Measurements from ENCODE around the gene RPL36. TPM values are rescaled to one million over a fixed set of nuclear protein-coding genes. Genes with fewer than 3 reads are reported as not detected.

Gene RPL36
- total and polyA plus RNA-seq, 9 of the 15 experiments (the other 6 are each of a cell fraction or from before 2014, with no cell fraction given), result 350 to 3,412 (median 1,507) TPM

DNA sequence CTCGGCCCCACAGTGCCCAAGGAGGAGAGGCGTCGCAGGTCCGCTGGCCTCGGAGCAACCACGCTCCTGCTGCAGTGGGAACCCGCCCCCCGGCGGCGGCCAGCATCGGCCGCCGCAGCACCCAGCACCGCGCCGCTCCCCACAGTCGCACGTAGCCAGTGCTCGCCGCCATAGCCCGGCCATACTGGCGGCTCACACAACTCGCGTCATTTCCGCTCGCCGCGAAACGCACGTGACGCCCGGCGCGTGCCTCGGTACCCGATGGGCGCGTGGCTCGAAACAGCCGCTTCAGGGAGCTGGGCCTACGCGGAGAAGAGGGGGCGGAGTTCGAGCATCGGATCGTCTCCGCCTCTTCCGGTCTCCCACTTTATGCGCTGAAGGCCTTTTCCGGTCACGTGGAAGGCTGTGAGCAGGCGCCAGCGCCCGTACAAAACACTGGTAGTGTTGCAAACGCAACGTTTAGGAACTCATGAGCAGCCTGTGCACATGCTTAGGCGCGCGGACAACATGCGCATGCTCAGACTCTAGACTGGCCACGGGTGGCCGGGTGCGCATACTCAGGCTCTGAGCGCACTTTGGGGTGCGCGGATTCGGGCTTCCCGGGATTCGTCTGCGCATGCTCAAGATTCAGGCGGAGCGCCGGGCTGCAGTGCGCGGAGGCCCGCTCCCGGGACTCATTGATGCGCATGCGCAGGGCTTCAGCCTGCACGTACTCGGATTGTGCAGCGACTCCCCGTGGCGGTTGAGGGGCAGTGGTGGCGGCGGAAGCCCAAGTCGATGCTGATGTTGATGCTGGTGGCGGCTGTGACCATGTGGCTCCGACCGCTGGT lies 30.1 kb downstream of the RPL36 start, which contains the start of the genes CATSPERD and LONP1 (continued):
- TF ChIP-seq BRCA1 (IDR thresholded peaks at IDR 0.05) (no peak), BRCA1 (CRISPR knock-in tag; IDR thresholded peaks at IDR 0.05) (no peak), ZNF76 (CRISPR knock-in tag; IDR thresholded peaks at IDR 0.05; ENCODE audit: borderline replicate concordance) (no peak), ZNF766 (CRISPR knock-in tag; conservative IDR thresholded peaks at IDR 0.05) (peak; percentile 76; the same call in 1 of the 2 replicates), SAP30 (IDR thresholded peaks at IDR 0.05; ENCODE audit: borderline replicate concordance, insufficient read depth, low read depth, low read length, poor library complexity, severe bottlenecking) (peak; percentile 90), BRD9 (IDR thresholded peaks at IDR 0.05; ENCODE audit: low read depth, partially characterized antibody) (no peak), SRSF9 (IDR thresholded peaks at IDR 0.05; ENCODE audit: borderline replicate concordance, low read depth, low read length) (no peak), ESRRA (IDR thresholded peaks at IDR 0.05; ENCODE audit: borderline replicate concordance, low read depth) (peak; percentile 77), PURB (CRISPR knock-in tag; IDR thresholded peaks at IDR 0.05; ENCODE audit: low read depth) (no peak), NONO (IDR thresholded peaks at IDR 0.05; ENCODE audit: low read depth in 2 of 2, low read length in 1 of 2) (peak; percentile 11 to 88; a peak in 1 of 4 replicates), ZNF24 (IDR thresholded peaks at IDR 0.05) (no peak), NFATC3 (IDR thresholded peaks at IDR 0.05) (no peak), PCBP1 (IDR thresholded peaks at IDR 0.05; ENCODE audit: low read depth, low read length, poor library complexity, severe bottlenecking) (peak; percentile 95), SMARCA4 (IDR thresholded peaks at IDR 0.05) (no peak), SMARCA5 (IDR thresholded peaks at IDR 0.05) (no peak)
- TF ChIP-seq, protein P1, sequence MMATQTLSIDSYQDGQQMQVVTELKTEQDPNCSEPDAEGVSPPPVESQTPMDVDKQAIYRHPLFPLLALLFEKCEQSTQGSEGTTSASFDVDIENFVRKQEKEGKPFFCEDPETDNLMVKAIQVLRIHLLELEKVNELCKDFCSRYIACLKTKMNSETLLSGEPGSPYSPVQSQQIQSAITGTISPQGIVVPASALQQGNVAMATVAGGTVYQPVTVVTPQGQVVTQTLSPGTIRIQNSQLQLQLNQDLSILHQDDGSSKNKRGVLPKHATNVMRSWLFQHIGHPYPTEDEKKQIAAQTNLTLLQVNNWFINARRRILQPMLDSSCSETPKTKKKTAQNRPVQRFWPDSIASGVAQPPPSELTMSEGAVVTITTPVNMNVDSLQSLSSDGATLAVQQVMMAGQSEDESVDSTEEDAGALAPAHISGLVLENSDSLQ (IDR thresholded peaks at IDR 0.05), result 0 out of 2 replicates have a peak, but pooled peaks have one; percentile 18
- TF ChIP-seq, protein P2, sequence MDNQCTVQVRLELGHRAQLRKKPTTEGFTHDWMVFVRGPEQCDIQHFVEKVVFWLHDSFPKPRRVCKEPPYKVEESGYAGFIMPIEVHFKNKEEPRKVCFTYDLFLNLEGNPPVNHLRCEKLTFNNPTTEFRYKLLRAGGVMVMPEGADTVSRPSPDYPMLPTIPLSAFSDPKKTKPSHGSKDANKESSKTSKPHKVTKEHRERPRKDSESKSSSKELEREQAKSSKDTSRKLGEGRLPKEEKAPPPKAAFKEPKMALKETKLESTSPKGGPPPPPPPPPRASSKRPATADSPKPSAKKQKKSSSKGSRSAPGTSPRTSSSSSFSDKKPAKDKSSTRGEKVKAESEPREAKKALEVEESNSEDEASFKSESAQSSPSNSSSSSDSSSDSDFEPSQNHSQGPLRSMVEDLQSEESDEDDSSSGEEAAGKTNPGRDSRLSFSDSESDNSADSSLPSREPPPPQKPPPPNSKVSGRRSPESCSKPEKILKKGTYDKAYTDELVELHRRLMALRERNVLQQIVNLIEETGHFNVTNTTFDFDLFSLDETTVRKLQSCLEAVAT (IDR thresholded peaks at IDR 0.05), result peak; percentile 16 to 74; a peak in 1 of 4 replicates
- TF ChIP-seq, protein P3, sequence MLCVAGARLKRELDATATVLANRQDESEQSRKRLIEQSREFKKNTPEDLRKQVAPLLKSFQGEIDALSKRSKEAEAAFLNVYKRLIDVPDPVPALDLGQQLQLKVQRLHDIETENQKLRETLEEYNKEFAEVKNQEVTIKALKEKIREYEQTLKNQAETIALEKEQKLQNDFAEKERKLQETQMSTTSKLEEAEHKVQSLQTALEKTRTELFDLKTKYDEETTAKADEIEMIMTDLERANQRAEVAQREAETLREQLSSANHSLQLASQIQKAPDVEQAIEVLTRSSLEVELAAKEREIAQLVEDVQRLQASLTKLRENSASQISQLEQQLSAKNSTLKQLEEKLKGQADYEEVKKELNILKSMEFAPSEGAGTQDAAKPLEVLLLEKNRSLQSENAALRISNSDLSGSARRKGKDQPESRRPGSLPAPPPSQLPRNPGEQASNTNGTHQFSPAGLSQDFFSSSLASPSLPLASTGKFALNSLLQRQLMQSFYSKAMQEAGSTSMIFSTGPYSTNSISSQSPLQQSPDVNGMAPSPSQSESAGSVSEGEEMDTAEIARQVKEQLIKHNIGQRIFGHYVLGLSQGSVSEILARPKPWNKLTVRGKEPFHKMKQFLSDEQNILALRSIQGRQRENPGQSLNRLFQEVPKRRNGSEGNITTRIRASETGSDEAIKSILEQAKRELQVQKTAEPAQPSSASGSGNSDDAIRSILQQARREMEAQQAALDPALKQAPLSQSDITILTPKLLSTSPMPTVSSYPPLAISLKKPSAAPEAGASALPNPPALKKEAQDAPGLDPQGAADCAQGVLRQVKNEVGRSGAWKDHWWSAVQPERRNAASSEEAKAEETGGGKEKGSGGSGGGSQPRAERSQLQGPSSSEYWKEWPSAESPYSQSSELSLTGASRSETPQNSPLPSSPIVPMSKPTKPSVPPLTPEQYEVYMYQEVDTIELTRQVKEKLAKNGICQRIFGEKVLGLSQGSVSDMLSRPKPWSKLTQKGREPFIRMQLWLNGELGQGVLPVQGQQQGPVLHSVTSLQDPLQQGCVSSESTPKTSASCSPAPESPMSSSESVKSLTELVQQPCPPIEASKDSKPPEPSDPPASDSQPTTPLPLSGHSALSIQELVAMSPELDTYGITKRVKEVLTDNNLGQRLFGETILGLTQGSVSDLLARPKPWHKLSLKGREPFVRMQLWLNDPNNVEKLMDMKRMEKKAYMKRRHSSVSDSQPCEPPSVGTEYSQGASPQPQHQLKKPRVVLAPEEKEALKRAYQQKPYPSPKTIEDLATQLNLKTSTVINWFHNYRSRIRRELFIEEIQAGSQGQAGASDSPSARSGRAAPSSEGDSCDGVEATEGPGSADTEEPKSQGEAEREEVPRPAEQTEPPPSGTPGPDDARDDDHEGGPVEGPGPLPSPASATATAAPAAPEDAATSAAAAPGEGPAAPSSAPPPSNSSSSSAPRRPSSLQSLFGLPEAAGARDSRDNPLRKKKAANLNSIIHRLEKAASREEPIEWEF (CRISPR knock-in tag; IDR thresholded peaks at IDR 0.05), result no peak
- TF ChIP-seq, protein P4, sequence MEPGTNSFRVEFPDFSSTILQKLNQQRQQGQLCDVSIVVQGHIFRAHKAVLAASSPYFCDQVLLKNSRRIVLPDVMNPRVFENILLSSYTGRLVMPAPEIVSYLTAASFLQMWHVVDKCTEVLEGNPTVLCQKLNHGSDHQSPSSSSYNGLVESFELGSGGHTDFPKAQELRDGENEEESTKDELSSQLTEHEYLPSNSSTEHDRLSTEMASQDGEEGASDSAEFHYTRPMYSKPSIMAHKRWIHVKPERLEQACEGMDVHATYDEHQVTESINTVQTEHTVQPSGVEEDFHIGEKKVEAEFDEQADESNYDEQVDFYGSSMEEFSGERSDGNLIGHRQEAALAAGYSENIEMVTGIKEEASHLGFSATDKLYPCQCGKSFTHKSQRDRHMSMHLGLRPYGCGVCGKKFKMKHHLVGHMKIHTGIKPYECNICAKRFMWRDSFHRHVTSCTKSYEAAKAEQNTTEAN (CRISPR knock-in tag; IDR thresholded peaks at IDR 0.05), result no peak; the same call in 1 of the 2 replicates

All from K562 (cell line).